Body of pancreas (tissue), 4 donors: ENCODE data around the gene PRC1.

Experiments
- CTCF ChIP-seq, 7 experiments: fragments of 450-650 bp in 4 of 7; fragments of 200-600 bp in 3 of 7; sonication (generic) in 3 of 7; IDR thresholded peaks; one replicate each; pipeline ENCODE4 v1.5.1; 2016 to 2019; ENCODE audit warnings: antibody characterized with exemption in 7 of 7
- POLR2A ChIP-seq, 3 donors: fragments of 450-650 bp; IDR thresholded peaks; one replicate each; pipeline ENCODE4 v1.6.1; 2016; ENCODE audit warnings: antibody characterized with exemption in 3 of 3, mild to moderate bottlenecking in 2 of 3

DNA sequence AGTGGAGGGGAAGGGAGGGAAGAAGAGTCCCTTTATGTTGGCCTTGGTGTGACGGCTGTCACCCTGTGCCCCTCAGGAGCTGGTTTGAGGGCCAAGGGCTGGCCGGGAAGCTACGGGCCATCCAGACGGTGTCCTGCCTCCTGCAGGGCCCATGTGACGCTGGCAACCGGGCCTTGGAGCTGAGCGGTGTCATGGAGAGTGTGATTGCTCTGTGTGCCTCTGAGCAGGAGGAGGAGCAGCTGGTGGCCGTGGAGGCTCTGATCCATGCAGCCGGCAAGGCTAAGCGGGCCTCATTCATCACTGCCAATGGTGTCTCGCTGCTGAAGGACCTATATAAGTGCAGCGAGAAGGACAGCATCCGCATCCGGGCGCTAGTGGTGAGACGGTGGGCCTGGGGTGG lies 47.8 kb downstream of the PRC1 start:
- no peak for TF ChIP-seq CTCF (IDR thresholded peaks at IDR 0.05)
- TF ChIP-seq POLR2A (IDR thresholded peaks at IDR 0.05) = no peak
